Measurements from ENCODE around the gene ABLIM2. TPM values are rescaled to one million over a fixed set of nuclear protein-coding genes. Genes with fewer than 3 reads are reported as not detected.

ABLIM2 gene
- total and polyA plus RNA-seq, 2 of the 8 experiments (the other 6 are each of a cell fraction or from before 2014, with no cell fraction given), result 2.8 to 3.0 TPM

DNA sequence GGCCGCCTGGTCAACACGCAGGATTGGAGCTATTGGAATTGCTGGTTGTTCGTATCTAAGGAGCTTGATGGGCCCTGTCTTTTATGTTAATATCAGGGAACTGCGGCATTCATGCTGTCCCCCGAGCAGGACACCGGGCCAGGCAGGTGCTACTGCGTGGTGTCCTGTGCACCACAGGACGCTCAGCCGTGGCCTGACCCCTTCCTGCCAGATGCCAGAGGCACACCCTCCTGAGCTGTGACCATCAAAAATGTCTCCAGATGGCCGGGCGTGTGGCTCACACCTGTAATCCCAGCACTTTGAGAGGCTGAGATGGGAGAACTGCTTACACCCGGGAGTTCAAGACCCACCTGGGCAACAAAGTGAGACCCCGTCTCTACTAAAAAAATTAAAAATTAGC is 32.1 kb downstream of the ABLIM2 start:
- no peak overlapping the region for H3K23ac ChIP-seq (ENCODE audit: insufficient read length)
- no peak overlapping the region for H2BK20ac ChIP-seq (ENCODE audit: low read length)
- H4K5ac ChIP-seq (ENCODE audit: insufficient read length, low read depth, low read length), result no peak overlapping the region
- H2AK5ac ChIP-seq (ENCODE audit: low read depth, low read length), result no peak overlapping the region
- POLR2A ChIA-PET (ENCODE audit: partially characterized antibody), result interaction anchor here (0.6 to 1.3 kb wide), 3 partner anchors 13 to 594 kb away, joined by 3 to 4 read pairs (median 4); no protein-coding TSS in a partner anchor
- CTCF ChIA-PET (ENCODE audit: partially characterized antibody), result interaction anchor here (0.6 to 2.2 kb wide), 6 partner anchors 9 to 50 kb away, joined by 3 to 9 read pairs (median 3); no protein-coding TSS in a partner anchor
- no peaks in the 10 kb centered on the region for H3K23me2 ChIP-seq (ENCODE audit: low read depth, low read length)
- H3K14ac ChIP-seq (ENCODE audit: insufficient read length), result no peak overlapping the region
- H3K4me1 ChIP-seq (replicated peaks in 1 of 4; ENCODE audit: control insufficient read depth in 3 of 4, insufficient read depth in 4 of 4, low read length in 3 of 4), result peaks cover 0 to 13% (median 6%) of the 10 kb centered on the region in 4 experiments; a peak in 5 of 7 replicates
- no peaks in the 10 kb centered on the region for H3K36me3 ChIP-seq (ENCODE audit: control insufficient read depth in 2 of 4, insufficient read depth in 4 of 4, low read length in 3 of 4)
- no peak overlapping the region; the same call in 1 of the 2 replicates for H2BK5ac ChIP-seq (ENCODE audit: low read depth, low read length)
- no peaks in the 10 kb centered on the region for H4K20me1 ChIP-seq (replicated peaks in 1 of 2; ENCODE audit: control insufficient read depth in 1 of 2, insufficient read depth in 2 of 2, low read length in 2 of 2)
- no peak overlapping the region for H3K18ac ChIP-seq (ENCODE audit: extremely low read depth, low read length)
- no peaks in the 10 kb centered on the region for H3K79me1 ChIP-seq (ENCODE audit: low read depth, low read length)
- no peak overlapping the region for H2BK12ac ChIP-seq (ENCODE audit: low read depth, low read length)
- 89% methylated on average over 13 of the region's 13 CpGs; no CpG with 5 or more reads in 1 of the 2 experiments for WGBS, 2 experiments (ENCODE audit: extremely low coverage in 1 of 2, insufficient coverage in 1 of 2, insufficient read length in 1 of 2, insufficient replicate concordance in 2 of 2, low coverage in 1 of 2, low lambda C conversion rate in 2 of 2, missing lambda C conversion rate in 1 of 2)
- no peak overlapping the region for H2AFZ ChIP-seq (ENCODE audit: low read length)
- H3K79me2 ChIP-seq (ENCODE audit: control insufficient read depth in 1 of 2, insufficient read depth in 2 of 2, low read length in 2 of 2), result no peaks in the 10 kb centered on the region
- H3K56ac ChIP-seq (replicated peaks; ENCODE audit: insufficient read length, low read depth, low read length), result no peak overlapping the region
- FAIRE-seq (no peak), DNase-seq (ENCODE audit: low read depth in 1 of 2, low spot score in 2 of 2) (no peak)
- H3K4ac ChIP-seq (replicated peaks; ENCODE audit: insufficient read length, low read depth, low read length), result no peak overlapping the region
- no peaks in the 10 kb centered on the region for H3K9me3 ChIP-seq (ENCODE audit: insufficient read depth in 2 of 2, low read depth in 1 of 2, low read length in 1 of 2)
- H3K27me3 ChIP-seq (replicated peaks in 1 of 4; ENCODE audit: control insufficient read depth in 3 of 4, extremely low read depth in 1 of 4, insufficient read depth in 3 of 4, low read length in 3 of 4), result no peaks in the 10 kb centered on the region; a peak in 1 of 7 replicates
- no peak overlapping the region for H4K91ac ChIP-seq (replicated peaks; ENCODE audit: insufficient read length, low read length)
- H2BK15ac ChIP-seq (ENCODE audit: low read length), result no peak overlapping the region
- H3K4me2 ChIP-seq (ENCODE audit: insufficient read depth in 1 of 2, low read depth in 2 of 2, low read length in 2 of 2), result no peak overlapping the region
- no peak overlapping the region for H3K4me3 ChIP-seq (ENCODE audit: extremely low read depth in 1 of 4, insufficient read depth in 2 of 4, low read depth in 3 of 4, low read length in 4 of 4)
- no peak overlapping the region for H3K27ac ChIP-seq (ENCODE audit: low read depth, low read length)
- H4K8ac ChIP-seq (ENCODE audit: extremely low read depth, insufficient read depth, low read length), result no peak overlapping the region
- H2BK120ac ChIP-seq (replicated peaks; ENCODE audit: low read depth, low read length), result no peak overlapping the region
- TF ChIP-seq EZH2 (IDR thresholded peaks at IDR 0.05; ENCODE audit: low read depth, low read length, severe bottlenecking) (no peak), ATF3 (IDR thresholded peaks at IDR 0.05; ENCODE audit: insufficient read depth, low read depth, low read length) (no peak), PHF8 (conservative IDR thresholded peaks at IDR 0.05; ENCODE audit: low read depth, low read length) (no peak), SP4 (IDR thresholded peaks at IDR 0.05; ENCODE audit: low read length) (no peak), SAP30 (IDR thresholded peaks at IDR 0.05; ENCODE audit: insufficient read depth, insufficient replicate concordance, low read length) (no peak), BCL11A (IDR thresholded peaks at IDR 0.05; ENCODE audit: low read depth in 2 of 2, low read length in 2 of 2) (no peak), CREB1 (IDR thresholded peaks at IDR 0.05) (no peak), HDAC6 (IDR thresholded peaks at IDR 0.05; ENCODE audit: low read depth, low read length) (no peak), SIRT6 (IDR thresholded peaks at IDR 0.05; ENCODE audit: low read length) (no peak), CHD2 (IDR thresholded peaks at IDR 0.05; ENCODE audit: low read length) (no peak)
- H3K9ac ChIP-seq (replicated peaks in 1 of 4; ENCODE audit: extremely low read depth in 1 of 4, low read depth in 3 of 4, low read length in 3 of 4), result no peak overlapping the region

Measured in H1 (cell line).